ENCODE measurements around the gene TSEN54. TPM values are rescaled to one million over a fixed set of nuclear protein-coding genes. Genes with fewer than 3 reads are reported as not detected.

The TSEN54 gene
- total RNA-seq, 1 experiment from 2014 or later = 87.3 TPM

- Histone ChIP-seq H3K4me2 (ENCODE audit: low read length) (no peak overlapping the region), H3K9me2 (ENCODE audit: insufficient read depth) (no peaks in the 10 kb centered on the region), H3K4me3 (replicated peaks in 1 of 2; ENCODE audit: low read depth in 1 of 2, low read length in 2 of 2) (no peak overlapping the region), H2AFZ (ENCODE audit: low read depth, low read length, poor library complexity, severe bottlenecking) (no peak overlapping the region), H3K36me3 (ENCODE audit: control insufficient read depth in 1 of 2, insufficient read depth in 2 of 2, low read length in 2 of 2) (peaks cover 0 to 11% of the 10 kb centered on the region in 2 experiments; a peak in 1 of 4 replicates), H4K20me1 (ENCODE audit: insufficient read depth) (no peaks in the 10 kb centered on the region), H3K79me2 (ENCODE audit: insufficient read depth, low read length) (peaks cover 88% of the 10 kb centered on the region), H3K27ac (ENCODE audit: low read depth, low read length) (no peak overlapping the region), H3K27me3 (ENCODE audit: insufficient read depth, low read length) (no peaks in the 10 kb centered on the region), H3K9ac (ENCODE audit: low read length) (no peak overlapping the region), H3K4me1 (ENCODE audit: control insufficient read depth in 1 of 2, insufficient read depth in 2 of 2, low read length in 2 of 2) (peaks cover 27 to 56% of the 10 kb centered on the region in 2 experiments), H3K9me3 (ENCODE audit: control insufficient read depth in 1 of 2, insufficient read depth in 1 of 2, low read depth in 1 of 2, low read length in 2 of 2) (no peaks in the 10 kb centered on the region)
- intact Hi-C loops (cut with micrococcal nuclease) = no loop called here
- POLR2A ChIA-PET = interaction anchor here (1.4 kb wide), 1 partner anchor 9 kb away, joined by 5 read pairs; no protein-coding TSS in a partner anchor
- BruUV-seq (replicated peaks) = no TSS peak
- RAD21 ChIA-PET (ENCODE audit: low non-redundant PET in 1 of 2, low total read pairs in 2 of 2, uncharacterized antibody in 2 of 2, unreplicated experiment in 2 of 2) = no interaction called here
- DNase-seq (ENCODE audit: low read depth, low spot score) = no peak
- TF ChIP-seq CEBPB (IDR thresholded peaks at IDR 0.05; ENCODE audit: low read depth) (no peak), RAD21 (IDR thresholded peaks at IDR 0.05; ENCODE audit: low read depth) (no peak), ZFX (IDR thresholded peaks at IDR 0.05) (no peak), CBX3 (IDR thresholded peaks at IDR 0.05; ENCODE audit: low read depth) (no peak)
- ATAC-seq = no peak
- CTCF ChIA-PET = interaction anchor here (1.5 kb wide), 1 partner anchor 10 kb away, joined by 3 read pairs; the partner anchor contains the start of gene LLGL2
These were observed 19.5 kb downstream of the TSEN54 start for GRCh38 chr17:75535871-75536270.

- no peak overlapping the region for H2AFZ ChIP-seq (ENCODE audit: low read depth, low read length, poor library complexity, severe bottlenecking)
- peaks cover 0 to 11% of the 10 kb centered on the region in 2 experiments; a peak in 1 of 4 replicates for H3K36me3 ChIP-seq (ENCODE audit: control insufficient read depth in 1 of 2, insufficient read depth in 2 of 2, low read length in 2 of 2)
- no peaks in the 10 kb centered on the region for H4K20me1 ChIP-seq (ENCODE audit: insufficient read depth)
- ATAC-seq = no peak
- RAD21 ChIA-PET (ENCODE audit: low non-redundant PET in 1 of 2, low total read pairs in 2 of 2, uncharacterized antibody in 2 of 2, unreplicated experiment in 2 of 2) = no interaction called here
- no peaks in the 10 kb centered on the region for H3K9me3 ChIP-seq (ENCODE audit: control insufficient read depth in 1 of 2, insufficient read depth in 1 of 2, low read depth in 1 of 2, low read length in 2 of 2)
- H3K27me3 ChIP-seq (ENCODE audit: insufficient read depth, low read length) = no peaks in the 10 kb centered on the region
- no peak overlapping the region for H3K27ac ChIP-seq (ENCODE audit: low read depth, low read length)
- peaks cover 22 to 52% of the 10 kb centered on the region in 2 experiments for H3K4me1 ChIP-seq (ENCODE audit: control insufficient read depth in 1 of 2, insufficient read depth in 2 of 2, low read length in 2 of 2)
- CTCF ChIA-PET = interaction anchor here (1.3 kb wide), 1 partner anchor 11 kb away, joined by 4 read pairs; the partner anchor contains the start of gene LLGL2
- intact Hi-C loops (cut with micrococcal nuclease) = no loop called here
- no peaks in the 10 kb centered on the region for H3K9me2 ChIP-seq (ENCODE audit: insufficient read depth)
- no TSS peak for BruUV-seq (replicated peaks)
- TF ChIP-seq EGR1 (IDR thresholded peaks at IDR 0.05; ENCODE audit: low read depth) (no peak), JUND (IDR thresholded peaks at IDR 0.05) (no peak), ATF3 (IDR thresholded peaks at IDR 0.05) (no peak), POLR2AphosphoS5 (IDR thresholded peaks at IDR 0.05; ENCODE audit: low read depth, low read length) (no peak), EZH2phosphoT487 (IDR thresholded peaks at IDR 0.05; ENCODE audit: borderline replicate concordance) (no peak), ZNF274 (IDR thresholded peaks at IDR 0.05; ENCODE audit: low read depth, low read length) (no peak), CEBPB (IDR thresholded peaks at IDR 0.05; ENCODE audit: low read depth) (no peak), FOSL1 (IDR thresholded peaks at IDR 0.05; ENCODE audit: low read depth) (no peak), SP1 (IDR thresholded peaks at IDR 0.05; ENCODE audit: low read depth) (no peak)
- no peak for DNase-seq (ENCODE audit: low read depth, low spot score)
- H3K79me2 ChIP-seq (ENCODE audit: insufficient read depth, low read length) = peaks cover 88% of the 10 kb centered on the region
- POLR2A ChIA-PET = interaction anchor here (1.4 kb wide), 1 partner anchor 10 kb away, joined by 5 read pairs; no protein-coding TSS in a partner anchor
- H3K9ac ChIP-seq (ENCODE audit: low read length) = no peak overlapping the region
- H3K4me3 ChIP-seq (replicated peaks in 1 of 2; ENCODE audit: low read depth in 1 of 2, low read length in 2 of 2) = no peak overlapping the region
- H3K4me2 ChIP-seq (ENCODE audit: low read length) = no peak overlapping the region
These were observed 20.0 kb downstream of the TSEN54 start for GRCh38 chr17:75536366-75536765.
